HEK293 (cell line): ENCODE results near the gene TRAF3.

Experiments
- BCL11A ChIP-seq: fragments of 450-650 bp; formaldehyde crosslinking; IDR thresholded peaks from 2 replicates; pipeline ENCODE4 v1.5.1; 2016; ENCODE audit warnings: low read depth, missing biosample characterization, missing genetic modification characterization
- HOXD13 ChIP-seq: sonication (generic); formaldehyde crosslinking; IDR thresholded peaks from 2 replicates; pipeline ENCODE4 v1.8.0; 2022; ENCODE audit warnings: missing genetic modification reagents, borderline replicate concordance
- KLF1 ChIP-seq: fragments of 450-650 bp; formaldehyde crosslinking; IDR thresholded peaks from 2 replicates; pipeline ENCODE4 v1.5.1; 2016; ENCODE audit warnings: missing biosample characterization, missing genetic modification characterization
- KLF10 ChIP-seq: fragments of 450-650 bp; IDR thresholded peaks from 2 replicates; pipeline ENCODE4 v1.5.1; 2018; ENCODE audit warnings: missing biosample characterization, mild to moderate bottlenecking, missing genetic modification characterization
- SP2 ChIP-seq: fragments of 450-650 bp; formaldehyde crosslinking; IDR thresholded peaks from 2 replicates; pipeline ENCODE4 v1.5.1; 2016; ENCODE audit warnings: missing biosample characterization, missing genetic modification characterization
- SP7 ChIP-seq: fragments of 450-650 bp; formaldehyde crosslinking; IDR thresholded peaks from 2 replicates; pipeline ENCODE4 v1.5.1; 2016; ENCODE audit warnings: missing biosample characterization, missing genetic modification characterization
- WT1 ChIP-seq: fragments of 450-650 bp; formaldehyde crosslinking; IDR thresholded peaks from 2 replicates; pipeline ENCODE4 v1.5.1; 2016; ENCODE audit warnings: missing biosample characterization, missing genetic modification characterization
- ZBTB7A ChIP-seq: fragments of 450-650 bp; formaldehyde crosslinking; IDR thresholded peaks from 2 replicates; pipeline ENCODE4 v1.5.1; 2016; ENCODE audit warnings: low read depth, missing biosample characterization, missing genetic modification characterization
- ZFP41 ChIP-seq: fragments of 450-650 bp; formaldehyde crosslinking; IDR thresholded peaks from 2 replicates; pipeline ENCODE4 v1.5.1; 2016; ENCODE audit warnings: missing biosample characterization, missing genetic modification characterization, borderline replicate concordance
- ZFP69B ChIP-seq: fragments of 450-650 bp; formaldehyde crosslinking; IDR thresholded peaks from 2 replicates; pipeline ENCODE4 v1.5.1; 2016; ENCODE audit warnings: missing biosample characterization, missing genetic modification characterization
- ZNF239 ChIP-seq: fragments of 450-650 bp; formaldehyde crosslinking; IDR thresholded peaks from 2 replicates; pipeline ENCODE4 v1.5.1; 2016; ENCODE audit warnings: missing biosample characterization, missing genetic modification characterization
- ZNF311 ChIP-seq: fragments of 450-650 bp; formaldehyde crosslinking; IDR thresholded peaks from 2 replicates; pipeline ENCODE4 v1.5.1; 2017; ENCODE audit warnings: missing biosample characterization, missing genetic modification characterization, borderline replicate concordance
- ZNF341 ChIP-seq: fragments of 450-650 bp; formaldehyde crosslinking; IDR thresholded peaks from 2 replicates; pipeline ENCODE4; 2016; ENCODE audit warnings: low read depth, missing biosample characterization, missing genetic modification characterization
- ZNF416 ChIP-seq: fragments of 450-650 bp; formaldehyde crosslinking; IDR thresholded peaks from 2 replicates; pipeline ENCODE4 v1.5.1; 2016; ENCODE audit warnings: missing biosample characterization, missing genetic modification characterization
- ZNF423 ChIP-seq: fragments of 450-650 bp; formaldehyde crosslinking; IDR thresholded peaks from 2 replicates; pipeline ENCODE4 v1.5.1; 2016; ENCODE audit warnings: missing biosample characterization, missing genetic modification characterization
- ZNF560 ChIP-seq: fragments of 450-650 bp; formaldehyde crosslinking; IDR thresholded peaks from 2 replicates; pipeline ENCODE4 v1.5.1; 2017; ENCODE audit warnings: missing biosample characterization, missing genetic modification characterization, borderline replicate concordance
- ZNF585B ChIP-seq: fragments of 450-650 bp; formaldehyde crosslinking; IDR thresholded peaks from 2 replicates; pipeline ENCODE4 v1.5.1; 2016; ENCODE audit warnings: missing biosample characterization, missing genetic modification characterization
- ZNF600 ChIP-seq: fragments of 450-650 bp; formaldehyde crosslinking; IDR thresholded peaks from 2 replicates; pipeline ENCODE4 v1.5.1; 2016; ENCODE audit warnings: missing biosample characterization, missing genetic modification characterization
- ZNF664 ChIP-seq: fragments of 450-650 bp; formaldehyde crosslinking; IDR thresholded peaks from 2 replicates; pipeline ENCODE4 v1.5.1; 2016; ENCODE audit warnings: missing biosample characterization, missing genetic modification characterization
- ZNF777 ChIP-seq: fragments of 450-650 bp; formaldehyde crosslinking; IDR thresholded peaks from 2 replicates; pipeline ENCODE4 v1.5.1; 2017; ENCODE audit warnings: missing biosample characterization, missing genetic modification characterization, borderline replicate concordance
- ZNF843 ChIP-seq: fragments of 450-650 bp; formaldehyde crosslinking; IDR thresholded peaks from 2 replicates; pipeline ENCODE4 v1.5.1; 2016; ENCODE audit warnings: missing biosample characterization, missing genetic modification characterization
- TF ChIP-seq, protein P1 (sequence below): fragments of 450-650 bp; formaldehyde crosslinking; optimal IDR thresholded peaks from 2 replicates; pipeline ENCODE3; 2016; ENCODE audit warnings: missing biosample characterization, mild to moderate bottlenecking, missing genetic modification characterization
- TF ChIP-seq, protein P2 (sequence below): fragments of 450-650 bp; formaldehyde crosslinking; IDR thresholded peaks from 2 replicates; pipeline ENCODE4 v1.5.1; 2016; ENCODE audit warnings: missing biosample characterization, missing genetic modification characterization
- TF ChIP-seq, protein P3 (sequence below): fragments of 450-650 bp; formaldehyde crosslinking; IDR thresholded peaks from 2 replicates; pipeline ENCODE4 v1.5.1; 2016; ENCODE audit warnings: missing biosample characterization, missing genetic modification characterization
- TF ChIP-seq, protein P4 (sequence below): fragments of 450-650 bp; formaldehyde crosslinking; IDR thresholded peaks from 2 replicates; pipeline ENCODE4 v1.5.1; 2016; ENCODE audit warnings: missing biosample characterization, missing genetic modification characterization
- TF ChIP-seq, protein P5 (sequence below): fragments of 450-650 bp; formaldehyde crosslinking; IDR thresholded peaks from 2 replicates; pipeline ENCODE4 v1.5.1; 2017; ENCODE audit warnings: missing biosample characterization, missing genetic modification characterization
- TF ChIP-seq, protein P6 (sequence below): fragments of 450-650 bp; formaldehyde crosslinking; IDR thresholded peaks from 2 replicates; pipeline ENCODE4 v1.5.1; 2016; ENCODE audit warnings: missing biosample characterization, missing genetic modification characterization
- TF ChIP-seq, protein P7 (sequence below): fragments of 450-650 bp; IDR thresholded peaks from 2 replicates; pipeline ENCODE4 v1.5.1; 2018; ENCODE audit warnings: missing biosample characterization, missing genetic modification characterization

Gene TRAF3

DNA sequence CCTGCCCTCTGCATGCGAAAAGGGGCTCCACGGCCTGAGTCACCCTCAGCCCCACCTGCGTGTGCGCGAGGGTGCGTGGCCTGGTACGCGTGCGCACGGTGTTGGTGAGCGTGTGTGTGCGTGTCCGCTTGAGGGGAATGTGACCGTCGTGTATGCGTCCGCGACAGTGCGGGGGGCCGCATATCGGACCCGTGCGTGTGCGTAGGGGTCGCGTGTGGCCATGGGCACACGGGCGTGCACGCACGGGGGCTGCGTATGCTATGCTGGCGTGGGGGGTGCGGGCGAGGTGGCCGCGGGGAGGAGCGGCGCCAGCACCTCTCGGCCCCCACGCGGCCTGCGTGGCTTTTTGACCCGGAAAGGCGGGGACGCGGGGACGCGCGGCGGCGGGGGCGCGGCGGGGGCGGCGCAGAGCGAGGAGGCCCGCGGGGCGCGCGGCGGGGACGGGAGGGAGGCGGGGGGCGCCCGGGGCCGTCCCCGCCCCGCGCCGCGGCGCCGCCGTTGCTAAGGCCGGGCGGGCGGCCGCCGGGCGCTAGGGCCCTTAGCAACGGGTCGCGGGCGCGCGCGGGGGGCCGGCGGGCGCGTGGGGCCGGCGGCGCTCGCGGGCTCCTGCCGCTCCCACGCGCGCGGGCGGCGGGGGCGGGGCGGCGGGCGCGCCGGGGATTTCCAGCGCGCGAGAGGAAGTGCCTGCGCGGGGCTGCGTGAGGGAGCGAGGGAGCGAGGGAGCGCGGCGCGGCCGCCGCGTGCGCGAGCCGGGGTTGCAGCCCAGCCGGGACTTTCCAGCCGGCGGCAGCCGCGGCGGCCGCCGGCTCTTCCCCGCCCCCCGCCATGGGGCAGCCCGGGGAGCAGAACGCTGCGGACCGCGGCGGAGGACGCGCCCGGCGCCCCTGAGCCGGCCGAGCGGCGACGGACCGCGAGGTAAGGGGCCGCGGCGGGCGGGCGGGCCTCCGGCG lies at the start of gene TRAF3 (continued):
- TF ChIP-seq ZNF843 (no peak), HOXD13 (CRISPR knock-in tag) (no peak), ZNF664 (tag by site-specific recombination) (no peak), SP7 (tag by site-specific recombination) (no peak), SP2 (no peak; the same call in 1 of the 2 replicates), ZFP41 (tag by site-specific recombination) (no peak), ZNF560 (no peak), ZFP69B (tag by site-specific recombination) (no peak), ZNF416 (no peak), WT1 (tag by site-specific recombination) (no peak), BCL11A (no peak), ZBTB7A (tag by site-specific recombination) (no peak), KLF10 (no peak), ZNF239 (tag by site-specific recombination) (no peak), ZNF777 (peak; percentile 68; the same call in 1 of the 2 replicates), ZNF423 (0 out of 2 replicates have a peak, but pooled peaks have one; percentile 2), ZNF341 (tag by site-specific recombination) (no peak), KLF1 (tag by site-specific recombination) (0 out of 2 replicates have a peak, but pooled peaks have one; percentile 20), ZNF600 (tag by site-specific recombination) (peak; percentile 45; the same call in 1 of the 2 replicates), ZNF311 (no peak), ZNF585B (tag by site-specific recombination) (no peak)
- TF ChIP-seq, protein P1, sequence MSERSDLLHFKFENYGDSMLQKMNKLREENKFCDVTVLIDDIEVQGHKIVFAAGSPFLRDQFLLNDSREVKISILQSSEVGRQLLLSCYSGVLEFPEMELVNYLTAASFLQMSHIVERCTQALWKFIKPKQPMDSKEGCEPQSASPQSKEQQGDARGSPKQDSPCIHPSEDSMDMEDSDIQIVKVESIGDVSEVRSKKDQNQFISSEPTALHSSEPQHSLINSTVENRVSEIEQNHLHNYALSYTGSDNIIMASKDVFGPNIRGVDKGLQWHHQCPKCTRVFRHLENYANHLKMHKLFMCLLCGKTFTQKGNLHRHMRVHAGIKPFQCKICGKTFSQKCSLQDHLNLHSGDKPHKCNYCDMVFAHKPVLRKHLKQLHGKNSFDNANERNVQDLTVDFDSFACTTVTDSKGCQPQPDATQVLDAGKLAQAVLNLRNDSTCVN (tag by site-specific recombination), result peak; percentile 53
- TF ChIP-seq, protein P2, sequence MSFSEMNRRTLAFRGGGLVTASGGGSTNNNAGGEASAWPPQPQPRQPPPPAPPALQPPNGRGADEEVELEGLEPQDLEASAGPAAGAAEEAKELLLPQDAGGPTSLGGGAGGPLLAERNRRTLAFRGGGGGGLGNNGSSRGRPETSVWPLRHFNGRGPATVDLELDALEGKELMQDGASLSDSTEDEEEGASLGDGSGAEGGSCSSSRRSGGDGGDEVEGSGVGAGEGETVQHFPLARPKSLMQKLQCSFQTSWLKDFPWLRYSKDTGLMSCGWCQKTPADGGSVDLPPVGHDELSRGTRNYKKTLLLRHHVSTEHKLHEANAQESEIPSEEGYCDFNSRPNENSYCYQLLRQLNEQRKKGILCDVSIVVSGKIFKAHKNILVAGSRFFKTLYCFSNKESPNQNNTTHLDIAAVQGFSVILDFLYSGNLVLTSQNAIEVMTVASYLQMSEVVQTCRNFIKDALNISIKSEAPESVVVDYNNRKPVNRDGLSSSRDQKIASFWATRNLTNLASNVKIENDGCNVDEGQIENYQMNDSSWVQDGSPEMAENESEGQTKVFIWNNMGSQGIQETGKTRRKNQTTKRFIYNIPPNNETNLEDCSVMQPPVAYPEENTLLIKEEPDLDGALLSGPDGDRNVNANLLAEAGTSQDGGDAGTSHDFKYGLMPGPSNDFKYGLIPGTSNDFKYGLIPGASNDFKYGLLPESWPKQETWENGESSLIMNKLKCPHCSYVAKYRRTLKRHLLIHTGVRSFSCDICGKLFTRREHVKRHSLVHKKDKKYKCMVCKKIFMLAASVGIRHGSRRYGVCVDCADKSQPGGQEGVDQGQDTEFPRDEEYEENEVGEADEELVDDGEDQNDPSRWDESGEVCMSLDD, result no peak
- TF ChIP-seq, protein P3, sequence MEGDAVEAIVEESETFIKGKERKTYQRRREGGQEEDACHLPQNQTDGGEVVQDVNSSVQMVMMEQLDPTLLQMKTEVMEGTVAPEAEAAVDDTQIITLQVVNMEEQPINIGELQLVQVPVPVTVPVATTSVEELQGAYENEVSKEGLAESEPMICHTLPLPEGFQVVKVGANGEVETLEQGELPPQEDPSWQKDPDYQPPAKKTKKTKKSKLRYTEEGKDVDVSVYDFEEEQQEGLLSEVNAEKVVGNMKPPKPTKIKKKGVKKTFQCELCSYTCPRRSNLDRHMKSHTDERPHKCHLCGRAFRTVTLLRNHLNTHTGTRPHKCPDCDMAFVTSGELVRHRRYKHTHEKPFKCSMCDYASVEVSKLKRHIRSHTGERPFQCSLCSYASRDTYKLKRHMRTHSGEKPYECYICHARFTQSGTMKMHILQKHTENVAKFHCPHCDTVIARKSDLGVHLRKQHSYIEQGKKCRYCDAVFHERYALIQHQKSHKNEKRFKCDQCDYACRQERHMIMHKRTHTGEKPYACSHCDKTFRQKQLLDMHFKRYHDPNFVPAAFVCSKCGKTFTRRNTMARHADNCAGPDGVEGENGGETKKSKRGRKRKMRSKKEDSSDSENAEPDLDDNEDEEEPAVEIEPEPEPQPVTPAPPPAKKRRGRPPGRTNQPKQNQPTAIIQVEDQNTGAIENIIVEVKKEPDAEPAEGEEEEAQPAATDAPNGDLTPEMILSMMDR (tag by site-specific recombination), result no peak
- TF ChIP-seq, protein P4, sequence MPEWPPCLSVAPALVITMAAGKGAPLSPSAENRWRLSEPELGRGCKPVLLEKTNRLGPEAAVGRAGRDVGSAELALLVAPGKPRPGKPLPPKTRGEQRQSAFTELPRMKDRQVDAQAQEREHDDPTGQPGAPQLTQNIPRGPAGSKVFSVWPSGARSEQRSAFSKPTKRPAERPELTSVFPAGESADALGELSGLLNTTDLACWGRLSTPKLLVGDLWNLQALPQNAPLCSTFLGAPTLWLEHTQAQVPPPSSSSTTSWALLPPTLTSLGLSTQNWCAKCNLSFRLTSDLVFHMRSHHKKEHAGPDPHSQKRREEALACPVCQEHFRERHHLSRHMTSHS (tag by site-specific recombination), result peak; percentile 6; the same call in 1 of the 2 replicates
- TF ChIP-seq, protein P5, sequence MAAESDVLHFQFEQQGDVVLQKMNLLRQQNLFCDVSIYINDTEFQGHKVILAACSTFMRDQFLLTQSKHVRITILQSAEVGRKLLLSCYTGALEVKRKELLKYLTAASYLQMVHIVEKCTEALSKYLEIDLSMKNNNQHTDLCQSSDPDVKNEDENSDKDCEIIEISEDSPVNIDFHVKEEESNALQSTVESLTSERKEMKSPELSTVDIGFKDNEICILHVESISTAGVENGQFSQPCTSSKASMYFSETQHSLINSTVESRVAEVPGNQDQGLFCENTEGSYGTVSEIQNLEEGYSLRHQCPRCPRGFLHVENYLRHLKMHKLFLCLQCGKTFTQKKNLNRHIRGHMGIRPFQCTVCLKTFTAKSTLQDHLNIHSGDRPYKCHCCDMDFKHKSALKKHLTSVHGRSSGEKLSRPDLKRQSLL (tag by site-specific recombination), result no peak
- TF ChIP-seq, protein P6, sequence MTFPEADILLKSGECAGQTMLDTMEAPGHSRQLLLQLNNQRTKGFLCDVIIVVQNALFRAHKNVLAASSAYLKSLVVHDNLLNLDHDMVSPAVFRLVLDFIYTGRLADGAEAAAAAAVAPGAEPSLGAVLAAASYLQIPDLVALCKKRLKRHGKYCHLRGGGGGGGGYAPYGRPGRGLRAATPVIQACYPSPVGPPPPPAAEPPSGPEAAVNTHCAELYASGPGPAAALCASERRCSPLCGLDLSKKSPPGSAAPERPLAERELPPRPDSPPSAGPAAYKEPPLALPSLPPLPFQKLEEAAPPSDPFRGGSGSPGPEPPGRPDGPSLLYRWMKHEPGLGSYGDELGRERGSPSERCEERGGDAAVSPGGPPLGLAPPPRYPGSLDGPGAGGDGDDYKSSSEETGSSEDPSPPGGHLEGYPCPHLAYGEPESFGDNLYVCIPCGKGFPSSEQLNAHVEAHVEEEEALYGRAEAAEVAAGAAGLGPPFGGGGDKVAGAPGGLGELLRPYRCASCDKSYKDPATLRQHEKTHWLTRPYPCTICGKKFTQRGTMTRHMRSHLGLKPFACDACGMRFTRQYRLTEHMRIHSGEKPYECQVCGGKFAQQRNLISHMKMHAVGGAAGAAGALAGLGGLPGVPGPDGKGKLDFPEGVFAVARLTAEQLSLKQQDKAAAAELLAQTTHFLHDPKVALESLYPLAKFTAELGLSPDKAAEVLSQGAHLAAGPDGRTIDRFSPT (tag by site-specific recombination), result peak; percentile 64
- TF ChIP-seq, protein P7, sequence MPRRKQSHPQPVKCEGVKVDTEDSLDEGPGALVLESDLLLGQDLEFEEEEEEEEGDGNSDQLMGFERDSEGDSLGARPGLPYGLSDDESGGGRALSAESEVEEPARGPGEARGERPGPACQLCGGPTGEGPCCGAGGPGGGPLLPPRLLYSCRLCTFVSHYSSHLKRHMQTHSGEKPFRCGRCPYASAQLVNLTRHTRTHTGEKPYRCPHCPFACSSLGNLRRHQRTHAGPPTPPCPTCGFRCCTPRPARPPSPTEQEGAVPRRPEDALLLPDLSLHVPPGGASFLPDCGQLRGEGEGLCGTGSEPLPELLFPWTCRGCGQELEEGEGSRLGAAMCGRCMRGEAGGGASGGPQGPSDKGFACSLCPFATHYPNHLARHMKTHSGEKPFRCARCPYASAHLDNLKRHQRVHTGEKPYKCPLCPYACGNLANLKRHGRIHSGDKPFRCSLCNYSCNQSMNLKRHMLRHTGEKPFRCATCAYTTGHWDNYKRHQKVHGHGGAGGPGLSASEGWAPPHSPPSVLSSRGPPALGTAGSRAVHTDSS (tag by site-specific recombination), result no peak
